T-helper 1 cell treated with Interleukin-12 subunit alpha and Interleukin-12 subunit beta and Interleukin-4 antibody, amounts not matched to agents 30 μg/mL and 1 μg/mL, for 36 hours (primary cell): ENCODE data around the gene SLC7A10.
"Not testable (repeated sequence)": the region's sequence is repeated elsewhere in the genome, so short reads cannot be mapped to it uniquely, and the experiment has no call there.

Source experiments
- H3K27ac Mint-ChIP-seq: one replicate; pipeline ENCODE4 v1.8.0; 2021; ENCODE audit warnings: mild to moderate bottlenecking, mixed read lengths
- H3K27me3 Mint-ChIP-seq: one replicate; pipeline ENCODE4 v1.8.0; 2021; ENCODE audit warnings: low read depth, mixed read lengths
- H3K36me3 Mint-ChIP-seq: one replicate; pipeline ENCODE4 v1.8.0; 2021; ENCODE audit warnings: low read depth, mixed read lengths
- H3K4me1 Mint-ChIP-seq: one replicate; pipeline ENCODE4 v1.8.0; 2021; ENCODE audit warnings: low read depth, mixed read lengths
- H3K4me3 Mint-ChIP-seq: one replicate; pipeline ENCODE4 v1.8.0; 2021; ENCODE audit warnings: mild to moderate bottlenecking, moderate library complexity, mixed read lengths
- H3K9me3 Mint-ChIP-seq: one replicate; pipeline ENCODE4 v1.8.0; 2021; ENCODE audit warnings: mixed read lengths

The SLC7A10 gene

GRCh38 chr19:33197591-33198000, 28.1 kb downstream of the SLC7A10 start:
- no peak overlapping the region for H3K4me3 Mint-ChIP-seq

DNA sequence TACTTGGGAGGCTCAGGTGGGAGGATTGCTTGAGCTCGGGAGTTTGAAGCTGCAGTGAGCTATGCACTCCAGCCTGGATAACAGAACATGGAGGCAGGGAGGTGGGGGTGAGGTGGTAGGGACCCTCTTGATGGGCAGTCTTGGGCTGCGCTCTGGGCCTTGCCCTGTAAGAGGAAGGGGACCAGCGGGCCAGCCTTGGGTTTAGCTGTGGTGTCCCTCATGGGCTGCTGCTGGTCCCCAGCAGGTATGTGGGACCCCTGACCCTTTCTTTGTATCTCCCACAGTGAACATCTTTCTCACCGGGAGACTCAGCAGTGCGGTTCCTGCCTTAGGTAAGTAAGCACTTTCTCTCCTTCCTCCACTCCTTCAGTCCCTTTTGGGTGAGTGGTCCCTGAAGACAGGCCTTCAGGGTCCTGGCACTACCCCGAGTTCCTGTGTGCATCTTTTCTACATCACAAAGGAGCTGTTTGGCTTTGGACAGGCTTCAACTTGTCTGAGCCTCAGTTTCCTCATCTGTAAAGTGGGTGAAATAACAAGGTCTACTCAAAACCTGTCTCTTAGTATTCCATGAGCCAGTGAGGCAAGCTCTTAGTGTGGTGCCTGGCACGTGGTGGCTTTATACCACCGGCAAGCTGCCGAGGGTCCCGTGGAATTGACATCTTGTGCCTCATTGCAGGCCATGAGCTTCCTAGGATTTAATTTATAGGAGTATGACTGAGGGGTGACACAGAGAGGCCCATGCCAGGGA, 29.0 kb downstream of the SLC7A10 start:
- H3K27ac Mint-ChIP-seq: no peak overlapping the region
- H3K9me3 Mint-ChIP-seq: no peaks in the 10 kb centered on the region
- no peak overlapping the region for H3K4me3 Mint-ChIP-seq
- H3K27me3 Mint-ChIP-seq: peaks cover 42% of the 10 kb centered on the region
- peaks cover 2% of the 10 kb centered on the region for H3K4me1 Mint-ChIP-seq
- H3K36me3 Mint-ChIP-seq: no peaks in the 10 kb centered on the region

More at GRCh38 chr19:33197591-33198000, 28.1 kb downstream of the SLC7A10 start:
- H3K27ac Mint-ChIP-seq: no peak overlapping the region
- no peaks in the 10 kb centered on the region for H3K36me3 Mint-ChIP-seq
- no peaks in the 10 kb centered on the region for H3K9me3 Mint-ChIP-seq
- peaks cover 2% of the 10 kb centered on the region for H3K4me1 Mint-ChIP-seq
- H3K27me3 Mint-ChIP-seq: peaks cover 33% of the 10 kb centered on the region

GRCh38 chr19:33195645-33196347, 29.9 kb downstream of the SLC7A10 start:
- Mint-ChIP-seq H3K36me3 (no peaks in the 10 kb centered on the region), H3K27ac (no peak overlapping the region), H3K27me3 (peaks cover 48% of the 10 kb centered on the region), H3K9me3 (no peaks in the 10 kb centered on the region), H3K4me1 (peaks cover 2% of the 10 kb centered on the region), H3K4me3 (no peak overlapping the region)

- Mint-ChIP-seq H3K27ac (no peak overlapping the region), H3K4me3 (no peak overlapping the region), H3K9me3 (no peaks in the 10 kb centered on the region), H3K27me3 (peaks cover 55% of the 10 kb centered on the region), H3K36me3 (no peaks in the 10 kb centered on the region), H3K4me1 (peaks cover 2% of the 10 kb centered on the region)
These were observed 30.6 kb downstream of the SLC7A10 start for GRCh38 chr19:33194886-33195644.

DNA sequence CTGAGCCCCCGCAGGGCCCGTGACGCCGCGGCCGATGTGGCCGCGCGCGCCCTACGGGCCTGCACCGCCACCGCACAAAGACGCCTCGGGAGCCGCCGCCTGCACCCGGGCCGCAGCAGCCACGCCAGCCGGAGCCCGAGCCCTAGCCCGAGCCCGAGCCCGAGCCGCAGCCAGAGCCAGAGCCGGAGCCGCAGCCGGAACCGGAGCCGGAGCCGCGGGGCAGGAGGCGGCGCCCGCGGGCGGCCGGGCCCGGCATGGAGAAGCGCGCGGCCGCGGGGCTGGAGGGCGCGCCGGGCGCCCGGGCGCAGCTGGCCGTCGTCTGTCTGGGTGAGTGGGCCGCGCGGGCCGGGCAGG, 31.1 kb downstream of the SLC7A10 start:
- peaks cover 2% of the 10 kb centered on the region for H3K4me1 Mint-ChIP-seq
- no peaks in the 10 kb centered on the region for H3K9me3 Mint-ChIP-seq
- H3K4me3 Mint-ChIP-seq: no peak overlapping the region
- no peaks in the 10 kb centered on the region for H3K36me3 Mint-ChIP-seq
- no peak overlapping the region for H3K27ac Mint-ChIP-seq
- peaks cover 60% of the 10 kb centered on the region for H3K27me3 Mint-ChIP-seq

GRCh38 chr19:33193865-33194362, 31.7 kb downstream of the SLC7A10 start, which contains the start of gene LRP3:
Gene LRP3, plus strand, starts transcription at chr19:33194330. Its CDS starts 456 bp downstream, at chr19:33194786.
- H3K9me3 Mint-ChIP-seq: no peaks in the 10 kb centered on the region
- peaks cover 62% of the 10 kb centered on the region for H3K27me3 Mint-ChIP-seq
- peaks cover 2% of the 10 kb centered on the region for H3K4me1 Mint-ChIP-seq
- no peak within 1 kb of the TSS for H3K27ac Mint-ChIP-seq
- no peaks in the 10 kb centered on the region for H3K36me3 Mint-ChIP-seq
- H3K4me3 Mint-ChIP-seq: no peak within 1 kb of the TSS

- peaks cover 2% of the 10 kb centered on the region for H3K4me1 Mint-ChIP-seq
- no peaks in the 10 kb centered on the region for H3K9me3 Mint-ChIP-seq
- H3K27ac Mint-ChIP-seq: no peak overlapping the region
- H3K27me3 Mint-ChIP-seq: peaks cover 62% of the 10 kb centered on the region
- H3K4me3 Mint-ChIP-seq: no peak overlapping the region
- H3K36me3 Mint-ChIP-seq: no peaks in the 10 kb centered on the region
These were observed 32.3 kb downstream of the SLC7A10 start for GRCh38 chr19:33193269-33193864.

DNA sequence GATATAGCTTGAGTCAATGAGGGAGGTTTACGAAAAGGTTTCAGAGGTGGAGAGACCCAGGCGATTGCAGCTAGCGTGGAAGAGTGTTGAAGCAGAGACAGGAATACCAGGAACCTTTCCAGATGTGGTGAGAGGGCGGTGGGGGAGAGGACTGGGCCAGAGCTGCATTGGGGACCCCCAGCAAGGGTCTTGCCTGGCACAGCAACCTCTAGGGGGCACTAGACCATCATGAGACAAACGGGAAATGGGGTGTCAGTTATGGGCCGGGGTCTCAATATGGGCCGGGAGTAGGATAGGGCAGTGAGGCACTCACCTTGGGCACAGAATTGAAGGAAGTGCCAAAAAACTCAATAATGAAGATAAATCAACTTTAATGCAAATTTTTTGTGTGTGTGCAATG, 33.6 kb downstream of the SLC7A10 start:
- H3K4me3 Mint-ChIP-seq: no peak overlapping the region
- peaks cover 62% of the 10 kb centered on the region for H3K27me3 Mint-ChIP-seq

GRCh38 chr19:33191501-33191900, 34.1 kb downstream of the SLC7A10 start:
- Mint-ChIP-seq H3K9me3 (no peaks in the 10 kb centered on the region), H3K4me3 (no peak overlapping the region), H3K36me3 (no peaks in the 10 kb centered on the region), H3K27me3 (peaks cover 57% of the 10 kb centered on the region), H3K4me1 (peaks cover 5% of the 10 kb centered on the region), H3K27ac (no peak overlapping the region)

More for the DNA sequence above, 33.6 kb downstream of the SLC7A10 start:
- Mint-ChIP-seq H3K9me3 (no peaks in the 10 kb centered on the region), H3K27ac (no peak overlapping the region), H3K4me1 (peaks cover 3% of the 10 kb centered on the region), H3K36me3 (no peaks in the 10 kb centered on the region)

DNA sequence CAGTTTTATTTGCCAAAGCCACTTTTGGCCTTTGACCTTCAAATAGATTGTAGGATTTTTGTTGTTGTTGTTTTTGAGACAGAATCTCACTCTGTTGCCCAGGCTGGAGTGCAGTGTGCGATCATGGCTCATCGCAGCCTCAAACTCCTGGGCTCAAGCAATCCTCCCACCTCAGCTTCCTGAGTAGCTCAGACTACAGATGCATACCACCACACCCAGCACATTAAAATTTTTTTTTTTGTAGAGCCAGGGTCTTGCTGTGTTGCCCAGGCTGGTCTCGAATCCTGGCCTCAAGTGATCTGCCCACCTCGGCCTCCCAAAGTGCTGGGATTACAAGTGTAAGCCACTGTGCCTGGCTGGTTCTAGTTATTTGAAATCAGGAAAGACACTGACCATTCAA, 34.6 kb downstream of the SLC7A10 start:
- H3K27ac Mint-ChIP-seq, H3K4me1 Mint-ChIP-seq, H3K9me3 Mint-ChIP-seq, H3K36me3 Mint-ChIP-seq, H3K4me3 Mint-ChIP-seq: not testable (repeated sequence)
- H3K27me3 Mint-ChIP-seq: peaks cover 55% of the 10 kb centered on the region

DNA sequence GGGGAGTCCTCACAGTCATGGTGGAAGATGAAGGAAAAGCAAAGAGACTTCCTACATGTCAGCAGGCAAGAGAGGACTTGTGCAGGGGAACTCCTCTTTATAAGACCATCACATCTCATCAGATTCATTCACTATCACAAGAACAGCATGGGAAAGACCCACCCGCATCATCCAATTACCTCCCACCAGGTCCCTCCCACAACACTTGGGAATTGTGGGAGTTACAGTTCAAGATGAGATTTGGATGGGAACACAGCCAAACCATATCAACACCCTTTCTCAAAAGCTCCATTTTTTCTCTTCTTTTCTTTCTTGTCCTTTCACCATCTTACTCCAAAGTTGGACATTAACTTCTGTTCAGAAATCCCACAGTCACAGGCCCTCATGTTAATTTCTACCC, 36.2 kb downstream of the SLC7A10 start:
- H3K27me3 Mint-ChIP-seq: peaks cover 45% of the 10 kb centered on the region
- no peak overlapping the region for H3K27ac Mint-ChIP-seq
- H3K4me1 Mint-ChIP-seq: peaks cover 5% of the 10 kb centered on the region
- no peak overlapping the region for H3K4me3 Mint-ChIP-seq
- H3K9me3 Mint-ChIP-seq: no peaks in the 10 kb centered on the region
- H3K36me3 Mint-ChIP-seq: no peaks in the 10 kb centered on the region

DNA sequence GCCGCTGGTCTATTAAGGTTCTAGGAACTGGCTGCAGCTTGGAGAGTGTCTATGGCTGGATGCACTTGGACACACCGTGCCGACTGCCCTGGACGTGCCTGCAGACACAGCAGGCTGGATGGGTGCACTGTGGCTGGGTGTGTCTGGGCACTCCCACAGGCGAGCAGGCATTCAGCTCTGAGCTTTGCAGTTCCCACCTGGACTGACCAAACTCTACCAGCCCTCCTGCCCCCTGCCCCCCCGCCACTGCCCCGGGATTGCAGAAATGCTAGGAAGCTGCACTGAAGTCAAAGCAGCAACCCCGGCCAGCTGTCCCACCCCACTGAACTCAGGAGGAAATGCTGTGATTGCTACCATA, 38.5 kb downstream of the SLC7A10 start:
- H3K36me3 Mint-ChIP-seq: no peaks in the 10 kb centered on the region
- no peaks in the 10 kb centered on the region for H3K9me3 Mint-ChIP-seq
- H3K27ac Mint-ChIP-seq: no peak overlapping the region
- no peak overlapping the region for H3K4me3 Mint-ChIP-seq
- H3K4me1 Mint-ChIP-seq: peaks cover 2% of the 10 kb centered on the region
- H3K27me3 Mint-ChIP-seq: peaks cover 28% of the 10 kb centered on the region

DNA sequence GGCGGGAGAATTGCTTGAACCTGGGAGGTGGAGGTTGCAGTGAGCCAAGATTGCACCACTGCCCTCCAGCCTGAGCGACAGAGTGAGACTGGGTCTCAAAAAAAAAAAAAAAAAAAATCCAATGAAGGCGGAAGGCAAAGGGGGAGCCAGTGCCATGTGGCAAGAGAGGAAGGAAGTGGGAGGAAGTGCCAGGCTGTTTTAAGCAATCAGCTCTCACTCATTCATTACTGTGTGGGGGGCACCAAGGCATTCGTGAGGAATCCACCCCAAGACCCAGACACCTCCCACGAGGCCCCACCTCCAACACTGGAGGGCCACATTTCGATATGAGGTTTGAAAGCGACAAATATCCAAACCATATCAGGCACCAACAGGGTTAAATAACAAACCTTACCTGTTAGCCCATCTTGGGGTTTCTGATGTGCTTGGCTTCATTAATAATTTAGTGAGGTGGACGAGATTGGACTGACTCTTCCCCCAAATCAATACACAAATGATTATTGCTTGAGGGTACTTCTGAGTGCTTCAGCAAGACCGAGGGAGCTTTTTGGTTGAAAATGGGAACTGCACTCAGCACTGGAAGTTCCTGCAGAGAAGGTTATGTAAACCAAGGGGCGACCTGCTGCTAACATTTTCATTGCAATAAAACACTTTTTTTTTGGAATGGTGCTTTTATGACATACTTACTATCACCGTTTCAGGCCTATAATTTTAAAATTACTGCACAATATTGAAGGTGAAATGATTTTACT, 39.0 kb downstream of the SLC7A10 start:
- Mint-ChIP-seq H3K27me3 (peaks cover 22% of the 10 kb centered on the region), H3K9me3 (no peaks in the 10 kb centered on the region), H3K27ac (no peak overlapping the region), H3K4me3 (no peak overlapping the region), H3K36me3 (no peaks in the 10 kb centered on the region), H3K4me1 (peaks cover 2% of the 10 kb centered on the region)
